Heart left ventricle (tissue), 13 donors: ENCODE results near the gene SPECC1L.

Experiments used
- CTCF ChIP-seq, 12 donors: fragments of 200-600 bp; sonication (generic) in 4 of 12; IDR thresholded peaks; one replicate each; pipeline versions ENCODE4 v1.5.0 to v1.8.0; 2018 to 2022; ENCODE audit warnings: antibody characterized with exemption in 12 of 12, mild to moderate bottlenecking in 5 of 12
- POLR2A ChIP-seq, 2 donors: fragments of 450-650 bp; IDR thresholded peaks; one replicate each; pipeline ENCODE4 v1.6.1; 2017; ENCODE audit warnings: antibody characterized with exemption in 2 of 2, mild to moderate bottlenecking in 2 of 2, moderate library complexity in 2 of 2
- donor health status: ischemic (EF 13 %, LVEDD 7.1; RV severe dilation, severe dysfunction).
- donor health status: DM: no; HTN: yes; CAD: no.
- donor health status: DM: no; HTN: no; CAD: no.
- donor health status: ischemic (EF 25% LVEDD 6.9; RV normal size, moderate dysfunction).
- donor health status: ischemic (EF 25% LVEDD 5.7; RV mildly dilated, moderate dysfunction).
- donor health status: ischemic (EF 35%, LVEDD 5.7; RV mildly dilated, moderate dysfunction).
- donor health status: nonischemic (EF 11% LVEDD 7.7; RV severe dilation, severe dysfunction).
- donor health status: DM: yes; HTN: yes; CAD: no.
- donor health status: PGD.
- donor health status: ischemic (EF 29% LVEDD 5.4; RV normal size, mild dysfunction).
- donor health status: nonischemic (EF 23%, LVEDD 6.1; RV moderate dilation, normal function).

GRCh38 chr22:24282401-24282800 lies 11.8 kb downstream of the SPECC1L start:
- TF ChIP-seq CTCF (IDR thresholded peaks at IDR 0.05) (no peak), POLR2A (IDR thresholded peaks at IDR 0.05) (no peak)
